B cell (primary cell): Measurements from ENCODE around the gene ZDHHC12.

ENCODE experiments used
- EZH2 ChIP-seq: IDR thresholded peaks from 2 replicates; pipeline ENCODE4 v1.6.1; 2012; ENCODE audit warnings: borderline replicate concordance, low read depth, mild to moderate bottlenecking, moderate library complexity, low read length; ENCODE audit not compliant: insufficient read depth, poor library complexity, severe bottlenecking
- TF ChIP-seq, protein P1 (sequence below): fragments of 200-600 bp; IDR thresholded peaks from one replicate; pipeline ENCODE4 v1.8.0; 2022; ENCODE audit warnings: antibody characterized with exemption, mild to moderate bottlenecking

GRCh38 chr9:128683340-128684064 is 40.4 kb downstream of the ZDHHC12 start:
- TF ChIP-seq, protein P1, sequence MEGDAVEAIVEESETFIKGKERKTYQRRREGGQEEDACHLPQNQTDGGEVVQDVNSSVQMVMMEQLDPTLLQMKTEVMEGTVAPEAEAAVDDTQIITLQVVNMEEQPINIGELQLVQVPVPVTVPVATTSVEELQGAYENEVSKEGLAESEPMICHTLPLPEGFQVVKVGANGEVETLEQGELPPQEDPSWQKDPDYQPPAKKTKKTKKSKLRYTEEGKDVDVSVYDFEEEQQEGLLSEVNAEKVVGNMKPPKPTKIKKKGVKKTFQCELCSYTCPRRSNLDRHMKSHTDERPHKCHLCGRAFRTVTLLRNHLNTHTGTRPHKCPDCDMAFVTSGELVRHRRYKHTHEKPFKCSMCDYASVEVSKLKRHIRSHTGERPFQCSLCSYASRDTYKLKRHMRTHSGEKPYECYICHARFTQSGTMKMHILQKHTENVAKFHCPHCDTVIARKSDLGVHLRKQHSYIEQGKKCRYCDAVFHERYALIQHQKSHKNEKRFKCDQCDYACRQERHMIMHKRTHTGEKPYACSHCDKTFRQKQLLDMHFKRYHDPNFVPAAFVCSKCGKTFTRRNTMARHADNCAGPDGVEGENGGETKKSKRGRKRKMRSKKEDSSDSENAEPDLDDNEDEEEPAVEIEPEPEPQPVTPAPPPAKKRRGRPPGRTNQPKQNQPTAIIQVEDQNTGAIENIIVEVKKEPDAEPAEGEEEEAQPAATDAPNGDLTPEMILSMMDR = no peak
- no peak for TF ChIP-seq EZH2
